ENCODE measurements around the gene EID2B. TPM values are rescaled to one million over a fixed set of nuclear protein-coding genes. Genes with fewer than 3 reads are reported as not detected.

The EID2B gene
- total and polyA plus RNA-seq, 2 of the 13 experiments (the other 11 are each of a cell fraction or from before 2014, with no cell fraction given) = 2.5 to 3.7 TPM

- TF ChIP-seq PATZ1 (CRISPR knock-in tag; IDR thresholded peaks at IDR 0.05) (no peak), REL (CRISPR knock-in tag; conservative IDR thresholded peaks at IDR 0.05) (peak; percentile 89), ARNT2 (CRISPR knock-in tag; IDR thresholded peaks at IDR 0.05; ENCODE audit: low read depth) (peak; percentile 100), CBX5 (CRISPR knock-in tag; IDR thresholded peaks at IDR 0.05; ENCODE audit: borderline replicate concordance) (no peak), PHF21A (CRISPR knock-in tag; IDR thresholded peaks at IDR 0.05) (0 out of 2 replicates have a peak, but pooled peaks have one; percentile 30), ZFP82 (CRISPR knock-in tag; IDR thresholded peaks at IDR 0.05; ENCODE audit: borderline replicate concordance) (no peak; the same call in 1 of the 2 replicates), ZHX1 (CRISPR knock-in tag; IDR thresholded peaks at IDR 0.05; ENCODE audit: low read depth) (peak; percentile 87), POLR2A (IDR thresholded peaks at IDR 0.05; ENCODE audit: insufficient read depth in 1 of 2, low read depth in 2 of 2, low read length in 2 of 2) (no peak; a peak in 1 of 4 replicates), MAZ (IDR thresholded peaks at IDR 0.05; ENCODE audit: borderline replicate concordance, low read depth, low read length) (no peak), MAZ (CRISPR knock-in tag; IDR thresholded peaks at IDR 0.05; ENCODE audit: low read depth) (peak; percentile 90; the same call in 1 of the 2 replicates), EED (CRISPR knock-in tag; IDR thresholded peaks at IDR 0.05) (peak; percentile 58; the same call in 1 of the 2 replicates), DR1 (CRISPR knock-in tag; IDR thresholded peaks at IDR 0.05) (peak; percentile 57; the same call in 1 of the 2 replicates), ZNF18 (CRISPR knock-in tag; IDR thresholded peaks at IDR 0.05; ENCODE audit: insufficient replicate concordance) (peak; percentile 38), RARA (CRISPR knock-in tag; IDR thresholded peaks at IDR 0.05) (no peak), KLF16 (CRISPR knock-in tag; IDR thresholded peaks at IDR 0.05) (peak in 1 of 2 experiments; percentile 86; a peak in 2 of 4 replicates), YY1 (IDR thresholded peaks at IDR 0.05; ENCODE audit: insufficient read depth, insufficient replicate concordance, low read depth, low read length) (peak; percentile 22), CHD4 (IDR thresholded peaks at IDR 0.05; ENCODE audit: borderline replicate concordance, low read length) (no peak), BRF2 (CRISPR knock-in tag; IDR thresholded peaks at IDR 0.05) (peak; percentile 91), ZNF263 (CRISPR knock-in tag; IDR thresholded peaks at IDR 0.05) (peak; percentile 85), ZNF124 (CRISPR knock-in tag; IDR thresholded peaks at IDR 0.05) (no peak; the same call in 1 of the 2 replicates), JUND (CRISPR knock-in tag; IDR thresholded peaks at IDR 0.05) (0 out of 2 replicates have a peak, but pooled peaks have one; percentile 14), RNF2 (conservative IDR thresholded peaks at IDR 0.05; ENCODE audit: low read depth) (peak; percentile 95)
Measured at GRCh38 chr19:39506944-39507714, 25.5 kb downstream of the EID2B start (continued).

All from HepG2 (cell line).